H9 (cell line): ENCODE measurements around the gene DDAH2. TPM values are rescaled to one million over a fixed set of nuclear protein-coding genes. Genes with fewer than 3 reads are reported as not detected.

ENCODE experiments used
- DNase-seq: peaks from one replicate; pipeline ENCODE4 v3.0.0-alpha.2; 2017
- H2AFZ ChIP-seq: one replicate; pipeline ENCODE4 v1.6.1; 2013; ENCODE audit warnings: mild to moderate bottlenecking, low read length, control low read depth, moderate library complexity
- H2AK5ac ChIP-seq: 2 replicates; pipeline ENCODE4 v1.6.1; 2013; ENCODE audit warnings: low read length, control low read depth, mixed read lengths; ENCODE audit not compliant: insufficient read length
- H2BK120ac ChIP-seq: one replicate; pipeline ENCODE4 v1.6.1; 2013; ENCODE audit warnings: low read depth, mild to moderate bottlenecking, low read length, control low read depth, inconsistent platforms; ENCODE audit not compliant: poor library complexity, severe bottlenecking
- H2BK12ac ChIP-seq: 2 replicates; pipeline ENCODE4 v1.6.1; 2013; ENCODE audit warnings: low read length, control low read depth, mixed read lengths, low read depth; ENCODE audit not compliant: insufficient read length
- H2BK15ac ChIP-seq: 2 replicates; pipeline ENCODE4 v1.6.1; 2013; ENCODE audit warnings: low read depth, low read length, control low read depth
- H2BK20ac ChIP-seq: one replicate; pipeline ENCODE4 v1.6.1; 2013; ENCODE audit warnings: low read depth, mild to moderate bottlenecking, low read length, control low read depth, inconsistent platforms; ENCODE audit not compliant: poor library complexity, severe bottlenecking
- H2BK5ac ChIP-seq: 2 replicates; pipeline ENCODE4 v1.6.1; 2013; ENCODE audit warnings: low read length, control low read depth, mixed read lengths; ENCODE audit not compliant: insufficient read length
- H3K14ac ChIP-seq: 2 replicates; pipeline ENCODE4 v1.6.1; 2013; ENCODE audit warnings: low read length, control low read depth; ENCODE audit not compliant: insufficient read depth
- H3K18ac ChIP-seq: 2 replicates; pipeline ENCODE4 v1.6.1; 2013; ENCODE audit warnings: low read depth, mild to moderate bottlenecking, mixed read lengths, low read length, control low read depth; ENCODE audit not compliant: insufficient read length
- H3K23ac ChIP-seq: 2 replicates; pipeline ENCODE4 v1.6.1; 2013; ENCODE audit warnings: low read length, control low read depth, mixed read lengths, low read depth; ENCODE audit not compliant: insufficient read length
- H3K23me2 ChIP-seq: 2 replicates; pipeline ENCODE4 v1.6.1; 2013; ENCODE audit warnings: low read depth, mild to moderate bottlenecking, mixed read lengths, low read length, control low read depth; ENCODE audit not compliant: insufficient read length, poor library complexity, severe bottlenecking
- H3K27ac ChIP-seq: 2 replicates; pipeline ENCODE4 v1.5.1; 2013; ENCODE audit warnings: low read length, control low read depth, mixed read lengths, low read depth; ENCODE audit not compliant: insufficient read length
- H3K27me3 ChIP-seq: 2 replicates; pipeline ENCODE4 v1.6.1; 2013; ENCODE audit warnings: low read length, control low read depth, inconsistent platforms; ENCODE audit not compliant: insufficient read depth
- H3K4ac ChIP-seq: 2 replicates; pipeline ENCODE4 v1.6.1; 2013; ENCODE audit warnings: low read depth, mild to moderate bottlenecking, control low read depth, inconsistent platforms, low read length, moderate library complexity
- H3K4me1 ChIP-seq: 2 replicates; pipeline ENCODE4 v1.6.1; 2013; ENCODE audit warnings: low read length, control low read depth, inconsistent platforms; ENCODE audit not compliant: insufficient read depth
- H3K4me2 ChIP-seq: 2 replicates; pipeline ENCODE4 v1.6.1; 2013; ENCODE audit warnings: low read length, control low read depth, mixed read lengths; ENCODE audit not compliant: insufficient read length, insufficient read depth
- H3K56ac ChIP-seq: 2 replicates; pipeline ENCODE4 v1.6.1; 2013; ENCODE audit warnings: low read depth, mild to moderate bottlenecking, mixed read lengths, low read length, control low read depth; ENCODE audit not compliant: insufficient read length
- H3K79me1 ChIP-seq: 2 replicates; pipeline ENCODE4 v1.6.1; 2013; ENCODE audit warnings: low read depth, mild to moderate bottlenecking, moderate library complexity, low read length, control low read depth, inconsistent platforms; ENCODE audit not compliant: insufficient read depth, poor library complexity, severe bottlenecking
- H3K79me2 ChIP-seq: 2 replicates; pipeline ENCODE4 v1.6.1; 2013; ENCODE audit warnings: low read length, control low read depth, inconsistent platforms; ENCODE audit not compliant: insufficient read depth
- H3K9ac ChIP-seq: 2 replicates; pipeline ENCODE4 v1.6.1; 2013; ENCODE audit warnings: low read length, control low read depth, mixed read lengths; ENCODE audit not compliant: insufficient read length; ENCODE audit errors: extremely low read depth
- H3K9me3 ChIP-seq: one replicate; pipeline ENCODE4 v1.6.1; 2013; ENCODE audit warnings: low read depth, low read length, inconsistent platforms; ENCODE audit not compliant: control insufficient read depth
- H3T11ph ChIP-seq: one replicate; pipeline ENCODE4 v1.6.1; 2013; ENCODE audit warnings: mild to moderate bottlenecking, low read length, control low read depth, inconsistent platforms
- H4K20me1 ChIP-seq: one replicate; pipeline ENCODE4 v1.6.1; 2013; ENCODE audit not compliant: control insufficient read depth, insufficient read length, insufficient read depth
- H4K5ac ChIP-seq: 2 replicates; pipeline ENCODE4 v1.6.1; 2013; ENCODE audit warnings: low read depth, mild to moderate bottlenecking, mixed read lengths, low read length, control low read depth; ENCODE audit not compliant: insufficient read length
- H4K8ac ChIP-seq: replicated peaks from 2 replicates; pipeline ENCODE4 v1.6.1; 2013; ENCODE audit warnings: low read length, control low read depth, mixed read lengths, low read depth; ENCODE audit not compliant: insufficient read length
- H4K91ac ChIP-seq: 2 replicates; pipeline ENCODE4 v1.6.1; 2013; ENCODE audit warnings: low read depth, mild to moderate bottlenecking, moderate library complexity, mixed read lengths, low read length, control low read depth; ENCODE audit not compliant: insufficient read length
- H3K27ac Mint-ChIP-seq, 3 experiments: 2 replicates in 2 of 3; 3 replicates in 1 of 3; pipeline ENCODE4 v1.8.0; 2020 to 2021; ENCODE audit warnings: mixed read lengths in 3 of 3, mild to moderate bottlenecking in 1 of 3, moderate library complexity in 1 of 3
- H3K27me3 Mint-ChIP-seq: 2 replicates; pipeline ENCODE4 v1.8.0; 2021; ENCODE audit warnings: low read depth, mild to moderate bottlenecking, moderate library complexity, mixed read lengths
- H3K36me3 Mint-ChIP-seq, 3 experiments: 2 replicates in 2 of 3; 3 replicates in 1 of 3; pipeline ENCODE4 v1.8.0; 2020 to 2021; ENCODE audit warnings: low read depth in 3 of 3, mixed read lengths in 3 of 3; ENCODE audit not compliant: insufficient read depth in 1 of 3
- H3K4me1 Mint-ChIP-seq, 2 experiments: 2 replicates each; pipeline ENCODE4 v1.8.0; 2020; ENCODE audit warnings: mixed read lengths in 2 of 2
- H3K4me3 Mint-ChIP-seq, 2 experiments: 2 replicates in 1 of 2; 3 replicates in 1 of 2; pipeline ENCODE4 v1.8.0; 2020 to 2021; ENCODE audit warnings: mild to moderate bottlenecking in 2 of 2, mixed read lengths in 2 of 2, moderate library complexity in 1 of 2
- H3K9me3 Mint-ChIP-seq, 2 experiments: 2 replicates in 1 of 2; 3 replicates in 1 of 2; pipeline ENCODE4 v1.8.0; 2020; ENCODE audit warnings: mild to moderate bottlenecking in 2 of 2, mixed read lengths in 2 of 2, moderate library complexity in 1 of 2
- CTCF ChIP-seq: fragments of 200-600 bp; sonication (generic); conservative IDR thresholded peaks from 3 replicates; pipeline ENCODE4 v1.8.0; 2021; ENCODE audit warnings: antibody characterized with exemption, mild to moderate bottlenecking
- WGBS: extraction: QIAGEN DNeasy Blood & Tissue Kit; methylation state at CpG from one replicate; pipeline ENCODE4 v1.1.7; 2013; ENCODE audit warnings: missing lambda C conversion rate, low lambda C conversion rate, mixed read lengths; ENCODE audit not compliant: insufficient read length; ENCODE audit errors: extremely low coverage; 5-methylcytosine and 5-hydroxymethylcytosine counted together
- total RNA-seq: library from RNA; stranded (reverse); gene quantifications from 2 replicates; pipeline ENCODE4 v1.2.1, GENCODE V29; 2021

The DDAH2 gene
- total RNA-seq, 1 experiment from 2014 or later, result 73.2 TPM

DNA sequence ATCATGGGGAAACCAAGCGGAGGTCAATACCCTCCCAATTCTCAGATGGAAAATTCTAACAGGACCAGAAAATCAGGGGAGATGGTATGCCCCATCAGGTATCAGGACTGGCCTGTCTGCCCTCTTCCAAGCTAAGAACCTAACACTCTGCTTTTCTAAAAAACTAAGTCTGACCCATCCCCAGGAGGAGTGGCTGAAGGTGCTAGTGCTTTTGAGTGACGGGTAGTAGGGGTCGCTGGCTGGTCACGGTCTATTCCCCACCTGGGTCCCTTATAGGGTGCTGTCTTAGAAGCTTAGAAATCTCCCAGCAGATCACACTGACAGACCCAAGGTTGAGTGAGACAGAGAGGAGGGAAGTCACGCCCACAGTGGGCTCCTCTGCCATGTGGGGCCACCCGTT lies 35.6 kb downstream of the DDAH2 start:
- no peaks in the 10 kb centered on the region for H3K79me2 ChIP-seq
- H3K23me2 ChIP-seq, result no peaks in the 10 kb centered on the region
- H3K27ac ChIP-seq, result no peak overlapping the region
- H3K9me3 ChIP-seq, result no peaks in the 10 kb centered on the region
- no peak overlapping the region for H4K91ac ChIP-seq
- H2AK5ac ChIP-seq, result no peak overlapping the region
- H2BK15ac ChIP-seq, result no peak overlapping the region
- no peak overlapping the region for H3K18ac ChIP-seq
- WGBS, result no CpG with 5 or more reads among the region's 6 CpGs
- no peak overlapping the region for H4K8ac ChIP-seq
- no peak overlapping the region for H3K9ac ChIP-seq
- Mint-ChIP-seq H3K36me3 (peaks cover 9 to 55% (median 37%) of the 10 kb centered on the region in 3 experiments; a peak in 6 of 7 replicates), H3K4me3 (no peak overlapping the region), H3K4me1 (peaks cover 0 to 1% of the 10 kb centered on the region in 2 experiments; a peak in 1 of 4 replicates), H3K27ac (no peak overlapping the region), H3K27me3 (no peaks in the 10 kb centered on the region), H3K9me3 (no peaks in the 10 kb centered on the region)
- DNase-seq, result no peak
- no peak overlapping the region for H2BK20ac ChIP-seq
- no peaks in the 10 kb centered on the region for H3K27me3 ChIP-seq
- H4K20me1 ChIP-seq, result no peaks in the 10 kb centered on the region
- H3K4ac ChIP-seq, result no peak overlapping the region
- H3K4me1 ChIP-seq, result no peaks in the 10 kb centered on the region
- H2AFZ ChIP-seq, result no peak overlapping the region
- H2BK120ac ChIP-seq, result no peak overlapping the region
- H2BK12ac ChIP-seq, result no peak overlapping the region
- no peak overlapping the region for H3K4me2 ChIP-seq
- no peak overlapping the region for H3K56ac ChIP-seq
- no peak overlapping the region for H3T11ph ChIP-seq
- no peak overlapping the region for H3K23ac ChIP-seq
- TF ChIP-seq CTCF, result no peak
- no peaks in the 10 kb centered on the region for H3K79me1 ChIP-seq
- H4K5ac ChIP-seq, result no peak overlapping the region
- H2BK5ac ChIP-seq, result no peak overlapping the region
- no peak overlapping the region for H3K14ac ChIP-seq
